PC-3 (cell line): ENCODE results near the gene C10orf71. TPM values are rescaled to one million over a fixed set of nuclear protein-coding genes. Genes with fewer than 3 reads are reported as not detected.

ENCODE experiments used
- ATAC-seq: fragments of 200-7000 bp; cut with Tn5 transposase; 2 replicates; pipeline ENCODE4 v1.9.1; 2020; ENCODE audit warnings: mild to moderate bottlenecking, moderate library complexity
- BruUV-seq: library from RNA; stranded (reverse); fragments of 400-500 nt; replicated peaks from 2 replicates; lab custom pipeline; 2021; lab: Mats Ljungman, UMichigan
- CTCF ChIA-PET: fragments of 300-600 bp; sonication (Branson Sonifier 250); formaldehyde crosslinking; loops from one replicate; lab custom pipeline; 2022; ENCODE audit warnings: antibody characterized with exemption; lab: Charles Lee
- POLR2A ChIA-PET: fragments of 300-600 bp; sonication (Branson Sonifier 250); formaldehyde crosslinking; loops from one replicate; lab custom pipeline; 2022; ENCODE audit warnings: antibody characterized with exemption; ENCODE audit not compliant: unreplicated experiment; lab: Charles Lee
- DNase-seq: peaks from one replicate; pipeline ENCODE4 v3.0.0-alpha.2; 2015
- H2AFZ ChIP-seq: fragments of 300-600 bp; sonication (generic); 2 replicates; pipeline ENCODE4 v1.6.0; 2016; ENCODE audit warnings: antibody characterized with exemption, low read length
- H3F3A ChIP-seq: fragments of 300-600 bp; sonication (generic); one replicate; pipeline ENCODE4 v1.6.0; 2017; ENCODE audit warnings: antibody characterized with exemption, low read length, control low read depth, mild to moderate bottlenecking; ENCODE audit not compliant: unreplicated experiment
- H3K27ac ChIP-seq: fragments of 300-600 bp; sonication (generic); 2 replicates; pipeline ENCODE4 v1.5.1; 2016; ENCODE audit warnings: mild to moderate bottlenecking, low read length
- H3K27me3 ChIP-seq: fragments of 300-600 bp; sonication (generic); 2 replicates; pipeline ENCODE4 v1.6.1; 2016; ENCODE audit warnings: low read length, mixed read lengths
- H3K36me3 ChIP-seq: fragments of 300-600 bp; sonication (generic); 2 replicates; pipeline ENCODE4 v1.6.1; 2016; ENCODE audit warnings: low read depth, mixed run types, low read length, mixed read lengths
- H3K4me1 ChIP-seq: fragments of 300-600 bp; sonication (generic); 2 replicates; pipeline ENCODE4 v1.5.1; 2016; ENCODE audit warnings: low read length; ENCODE audit not compliant: insufficient read depth
- H3K4me2 ChIP-seq: fragments of 300-600 bp; sonication (generic); 2 replicates; pipeline ENCODE4 v1.6.0; 2016; ENCODE audit warnings: low read length
- H3K4me3 ChIP-seq: fragments of 300-600 bp; sonication (generic); 2 replicates; pipeline ENCODE4 v1.5.1; 2016; ENCODE audit warnings: mild to moderate bottlenecking, low read length, mixed read lengths
- H3K79me2 ChIP-seq: fragments of 300-600 bp; sonication (generic); 2 replicates; pipeline ENCODE4 v1.6.1; 2017; ENCODE audit warnings: low read length, mixed read lengths
- H3K9ac ChIP-seq: fragments of 300-600 bp; sonication (generic); 2 replicates; pipeline ENCODE4 v1.6.0; 2016; ENCODE audit warnings: mild to moderate bottlenecking, low read length
- H3K9me2 ChIP-seq: fragments of 300-600 bp; sonication (generic); replicated peaks from 2 replicates; pipeline ENCODE4 v1.6.1; 2016; ENCODE audit warnings: mixed run types, low read length, mixed read lengths
- H3K9me3 ChIP-seq: fragments of 300-600 bp; sonication (generic); 2 replicates; pipeline ENCODE4 v1.6.1; 2016; ENCODE audit warnings: low read length, mixed read lengths
- H4K20me1 ChIP-seq: fragments of 300-600 bp; sonication (generic); 2 replicates; pipeline ENCODE4 v1.6.1; 2016; ENCODE audit warnings: low read length, mixed read lengths
- CTCF ChIP-seq: fragments of 300-600 bp; sonication (generic); conservative IDR thresholded peaks from 2 replicates; pipeline ENCODE4 v1.5.1; 2017; ENCODE audit warnings: antibody characterized with exemption, low read depth, mild to moderate bottlenecking, low read length
- EZH2 ChIP-seq: fragments of 300-600 bp; sonication (generic); IDR thresholded peaks from one replicate; pipeline ENCODE4 v1.6.1; 2017; ENCODE audit warnings: antibody characterized with exemption, mild to moderate bottlenecking, low read length; ENCODE audit not compliant: unreplicated experiment
- EZH2phosphoT487 ChIP-seq: fragments of 300-600 bp; sonication (generic); IDR thresholded peaks from 2 replicates; pipeline ENCODE4 v1.6.1; 2018; ENCODE audit warnings: mild to moderate bottlenecking, antibody characterized with exemption, low read length, borderline replicate concordance
- intact Hi-C: fragments of 100-400 bp; cut with micrococcal nuclease; formaldehyde crosslinking; loops from 2 replicates; pipeline ENCODE4 v1.9.0; 2023
- total RNA-seq: library from RNA; depleted of rRNA; stranded (reverse); fragments of >200 nt; gene quantifications from 2 replicates; pipeline ENCODE4 v1.2.3, GENCODE V29; 2014

Gene C10orf71
- total RNA-seq, 1 experiment from 2014 or later = not detected

- no TSS peak for BruUV-seq
- Histone ChIP-seq H3K9ac (no peak overlapping the region), H3K79me2 (no peaks in the 10 kb centered on the region), H3K27ac (no peak overlapping the region), H3K36me3 (no peaks in the 10 kb centered on the region), H3F3A (no peaks in the 10 kb centered on the region), H3K9me2 (no peaks in the 10 kb centered on the region), H3K9me3 (no peaks in the 10 kb centered on the region), H3K27me3 (peaks cover 54% of the 10 kb centered on the region), H2AFZ (no peak overlapping the region), H4K20me1 (no peaks in the 10 kb centered on the region), H3K4me2 (no peak overlapping the region), H3K4me1 (no peaks in the 10 kb centered on the region), H3K4me3 (no peak overlapping the region)
- no peak for TF ChIP-seq EZH2phosphoT487
- ChIA-PET POLR2A (interaction anchor here (0.7 kb wide), 1 partner anchor 580 kb away, joined by 7 read pairs; no protein-coding TSS in a partner anchor), CTCF (no interaction called here)
- DNase-seq = no peak
- ATAC-seq = no peak
- intact Hi-C loops = no loop called here
These were observed 14.6 kb downstream of the C10orf71 start for GRCh38 chr10:49313501-49314070.

GRCh38 chr10:49314806-49315205, 15.8 kb downstream of the C10orf71 start:
- Histone ChIP-seq H3F3A (no peaks in the 10 kb centered on the region), H3K9ac (no peak overlapping the region), H2AFZ (no peak overlapping the region), H3K36me3 (no peaks in the 10 kb centered on the region), H3K79me2 (no peaks in the 10 kb centered on the region), H3K27me3 (peaks cover 54% of the 10 kb centered on the region), H3K4me1 (no peaks in the 10 kb centered on the region), H4K20me1 (no peaks in the 10 kb centered on the region), H3K9me3 (no peaks in the 10 kb centered on the region), H3K9me2 (no peaks in the 10 kb centered on the region), H3K4me2 (no peak overlapping the region), H3K27ac (no peak overlapping the region), H3K4me3 (no peak overlapping the region)
- no TSS peak for BruUV-seq
- POLR2A ChIA-PET = no interaction called here
- ATAC-seq (no peak), DNase-seq (no peak)
- intact Hi-C loops = no loop called here
- TF ChIP-seq EZH2phosphoT487 = no peak
- no peak for TF ChIP-seq CTCF
- TF ChIP-seq EZH2 = no peak
- CTCF ChIA-PET = no interaction called here

- no peak for ATAC-seq
- H3K4me2 ChIP-seq = no peak overlapping the region
- no peaks in the 10 kb centered on the region for H3K4me1 ChIP-seq
- H3K27me3 ChIP-seq = peaks cover 69% of the 10 kb centered on the region
- no peak overlapping the region for H3K4me3 ChIP-seq
- H3K79me2 ChIP-seq = no peaks in the 10 kb centered on the region
- ChIA-PET POLR2A (no interaction called here), CTCF (no interaction called here)
- H3K9ac ChIP-seq = no peak overlapping the region
- H3K36me3 ChIP-seq = no peaks in the 10 kb centered on the region
- H3K9me2 ChIP-seq = no peaks in the 10 kb centered on the region
- H4K20me1 ChIP-seq = no peaks in the 10 kb centered on the region
- no peak for TF ChIP-seq EZH2phosphoT487
- TF ChIP-seq CTCF = no peak
- TF ChIP-seq EZH2 = no peak
- H3K9me3 ChIP-seq = no peaks in the 10 kb centered on the region
- no peak for DNase-seq
- H3F3A ChIP-seq = no peaks in the 10 kb centered on the region
- no TSS peak for BruUV-seq
- intact Hi-C loops = no loop called here
- no peak overlapping the region for H3K27ac ChIP-seq
- H2AFZ ChIP-seq = no peak overlapping the region
These were observed 19.1 kb downstream of the C10orf71 start for GRCh38 chr10:49318028-49318427.
